Ishikawa (cell line): Measurements from ENCODE around the gene PRR5.

Experiments
- CEBPB ChIP-seq: IDR thresholded peaks from 2 replicates; pipeline ENCODE4 v1.6.1; 2012
- CREB1 ChIP-seq: IDR thresholded peaks from 2 replicates; pipeline ENCODE4 v1.6.1; 2012; ENCODE audit warnings: low read depth
- EP300 ChIP-seq: IDR thresholded peaks from 2 replicates; pipeline ENCODE4 v1.6.1; 2012; ENCODE audit warnings: borderline replicate concordance
- NFIC ChIP-seq: IDR thresholded peaks from 2 replicates; pipeline ENCODE4 v1.6.1; 2012
- RAD21 ChIP-seq: IDR thresholded peaks from 2 replicates; pipeline ENCODE4 v1.6.1; 2012; ENCODE audit warnings: low read depth
- TAF1 ChIP-seq: IDR thresholded peaks from 2 replicates; pipeline ENCODE4 v1.6.1; 2012; ENCODE audit warnings: low read depth, mild to moderate bottlenecking
- TCF12 ChIP-seq: IDR thresholded peaks from 2 replicates; pipeline ENCODE4 v1.6.1; 2012; ENCODE audit warnings: low read depth
- TF ChIP-seq, protein P1 (sequence below): IDR thresholded peaks from 2 replicates; pipeline ENCODE4 v1.6.1; 2012; ENCODE audit warnings: low read depth, mild to moderate bottlenecking
- TF ChIP-seq, protein P2 (sequence below): IDR thresholded peaks from 2 replicates; pipeline ENCODE4 v1.6.1; 2012

DNA sequence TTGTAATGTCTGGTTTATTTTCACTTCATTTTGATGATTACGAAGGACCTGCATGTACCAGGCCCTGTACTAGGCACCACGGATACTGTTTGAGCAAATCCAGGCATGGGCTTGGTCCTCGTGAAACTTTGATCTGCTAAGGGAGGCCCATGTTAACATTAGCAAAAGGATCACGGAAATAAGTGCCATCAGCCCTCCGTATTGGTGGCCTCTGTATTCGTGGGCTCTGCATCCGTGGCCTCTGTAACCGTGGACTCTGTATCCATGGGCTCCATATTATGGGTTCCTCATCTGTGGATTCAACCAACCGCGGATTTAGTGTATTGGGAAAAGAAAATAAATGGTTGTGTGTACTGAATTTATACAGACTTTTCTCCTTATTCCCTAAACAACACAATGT, 59.0 kb downstream of the PRR5 start:
- TF ChIP-seq, protein P1, sequence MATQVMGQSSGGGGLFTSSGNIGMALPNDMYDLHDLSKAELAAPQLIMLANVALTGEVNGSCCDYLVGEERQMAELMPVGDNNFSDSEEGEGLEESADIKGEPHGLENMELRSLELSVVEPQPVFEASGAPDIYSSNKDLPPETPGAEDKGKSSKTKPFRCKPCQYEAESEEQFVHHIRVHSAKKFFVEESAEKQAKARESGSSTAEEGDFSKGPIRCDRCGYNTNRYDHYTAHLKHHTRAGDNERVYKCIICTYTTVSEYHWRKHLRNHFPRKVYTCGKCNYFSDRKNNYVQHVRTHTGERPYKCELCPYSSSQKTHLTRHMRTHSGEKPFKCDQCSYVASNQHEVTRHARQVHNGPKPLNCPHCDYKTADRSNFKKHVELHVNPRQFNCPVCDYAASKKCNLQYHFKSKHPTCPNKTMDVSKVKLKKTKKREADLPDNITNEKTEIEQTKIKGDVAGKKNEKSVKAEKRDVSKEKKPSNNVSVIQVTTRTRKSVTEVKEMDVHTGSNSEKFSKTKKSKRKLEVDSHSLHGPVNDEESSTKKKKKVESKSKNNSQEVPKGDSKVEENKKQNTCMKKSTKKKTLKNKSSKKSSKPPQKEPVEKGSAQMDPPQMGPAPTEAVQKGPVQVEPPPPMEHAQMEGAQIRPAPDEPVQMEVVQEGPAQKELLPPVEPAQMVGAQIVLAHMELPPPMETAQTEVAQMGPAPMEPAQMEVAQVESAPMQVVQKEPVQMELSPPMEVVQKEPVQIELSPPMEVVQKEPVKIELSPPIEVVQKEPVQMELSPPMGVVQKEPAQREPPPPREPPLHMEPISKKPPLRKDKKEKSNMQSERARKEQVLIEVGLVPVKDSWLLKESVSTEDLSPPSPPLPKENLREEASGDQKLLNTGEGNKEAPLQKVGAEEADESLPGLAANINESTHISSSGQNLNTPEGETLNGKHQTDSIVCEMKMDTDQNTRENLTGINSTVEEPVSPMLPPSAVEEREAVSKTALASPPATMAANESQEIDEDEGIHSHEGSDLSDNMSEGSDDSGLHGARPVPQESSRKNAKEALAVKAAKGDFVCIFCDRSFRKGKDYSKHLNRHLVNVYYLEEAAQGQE: no peak
- TF ChIP-seq, protein P2, sequence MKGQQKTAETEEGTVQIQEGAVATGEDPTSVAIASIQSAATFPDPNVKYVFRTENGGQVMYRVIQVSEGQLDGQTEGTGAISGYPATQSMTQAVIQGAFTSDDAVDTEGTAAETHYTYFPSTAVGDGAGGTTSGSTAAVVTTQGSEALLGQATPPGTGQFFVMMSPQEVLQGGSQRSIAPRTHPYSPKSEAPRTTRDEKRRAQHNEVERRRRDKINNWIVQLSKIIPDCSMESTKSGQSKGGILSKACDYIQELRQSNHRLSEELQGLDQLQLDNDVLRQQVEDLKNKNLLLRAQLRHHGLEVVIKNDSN: no peak
- TF ChIP-seq CEBPB (no peak), TCF12 (no peak), CREB1 (no peak), EP300 (no peak), TAF1 (no peak), RAD21 (no peak), NFIC (no peak)
